ENCODE measurements around the gene CEP104. TPM values are rescaled to one million over a fixed set of nuclear protein-coding genes. Genes with fewer than 3 reads are reported as not detected.
A peak's percentile ranks its signal among the peaks of the same experiment; 100 is the strongest.

CEP104 gene
- total and polyA plus RNA-seq, 9 of the 15 experiments (the other 6 are each of a cell fraction or from before 2014, with no cell fraction given) = 11.2 to 63.4 (median 42.6) TPM

DNA sequence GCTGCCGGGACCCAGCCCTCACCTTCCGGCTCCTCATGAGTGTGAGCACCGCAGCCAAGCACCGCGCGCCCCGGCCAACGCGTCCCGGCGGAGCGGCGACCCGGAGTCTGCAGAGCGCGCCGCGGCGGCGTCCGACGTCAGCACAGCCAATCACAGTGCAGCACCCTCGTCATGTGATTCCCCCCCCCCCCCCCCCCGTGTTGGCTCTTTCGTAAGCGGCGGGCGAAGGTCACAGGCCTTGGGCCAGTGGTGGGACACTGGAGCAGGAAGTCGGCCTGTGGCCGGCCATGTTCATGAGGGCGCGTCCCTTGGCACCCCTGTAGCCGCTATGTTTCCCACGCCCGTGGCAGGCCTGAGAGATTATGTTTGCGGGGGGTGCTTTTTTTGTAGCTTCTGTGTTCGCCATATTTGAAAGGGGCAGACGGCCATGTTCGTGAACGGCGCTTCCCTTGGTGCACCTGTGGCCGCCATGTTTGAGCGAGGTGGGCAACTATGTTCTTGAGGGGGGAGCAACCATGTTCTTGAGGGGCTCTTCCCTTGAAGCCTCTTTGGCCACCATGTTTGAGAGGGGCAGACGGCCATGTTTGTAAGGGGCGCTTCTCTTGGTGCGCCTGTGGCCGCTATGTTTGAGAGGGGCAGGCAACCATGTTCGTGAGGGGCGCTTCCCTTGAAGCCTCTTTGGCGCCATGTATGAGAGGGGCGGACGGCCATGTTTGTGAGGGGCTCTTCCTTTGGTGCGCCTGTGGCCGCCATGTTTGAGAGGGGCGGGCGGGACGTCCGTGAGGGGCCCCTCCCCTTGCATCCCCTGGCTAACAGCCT, 43.3 kb upstream of the CEP104 start, which contains the start of gene C1orf174 (continued):
- TF ChIP-seq, protein P1, sequence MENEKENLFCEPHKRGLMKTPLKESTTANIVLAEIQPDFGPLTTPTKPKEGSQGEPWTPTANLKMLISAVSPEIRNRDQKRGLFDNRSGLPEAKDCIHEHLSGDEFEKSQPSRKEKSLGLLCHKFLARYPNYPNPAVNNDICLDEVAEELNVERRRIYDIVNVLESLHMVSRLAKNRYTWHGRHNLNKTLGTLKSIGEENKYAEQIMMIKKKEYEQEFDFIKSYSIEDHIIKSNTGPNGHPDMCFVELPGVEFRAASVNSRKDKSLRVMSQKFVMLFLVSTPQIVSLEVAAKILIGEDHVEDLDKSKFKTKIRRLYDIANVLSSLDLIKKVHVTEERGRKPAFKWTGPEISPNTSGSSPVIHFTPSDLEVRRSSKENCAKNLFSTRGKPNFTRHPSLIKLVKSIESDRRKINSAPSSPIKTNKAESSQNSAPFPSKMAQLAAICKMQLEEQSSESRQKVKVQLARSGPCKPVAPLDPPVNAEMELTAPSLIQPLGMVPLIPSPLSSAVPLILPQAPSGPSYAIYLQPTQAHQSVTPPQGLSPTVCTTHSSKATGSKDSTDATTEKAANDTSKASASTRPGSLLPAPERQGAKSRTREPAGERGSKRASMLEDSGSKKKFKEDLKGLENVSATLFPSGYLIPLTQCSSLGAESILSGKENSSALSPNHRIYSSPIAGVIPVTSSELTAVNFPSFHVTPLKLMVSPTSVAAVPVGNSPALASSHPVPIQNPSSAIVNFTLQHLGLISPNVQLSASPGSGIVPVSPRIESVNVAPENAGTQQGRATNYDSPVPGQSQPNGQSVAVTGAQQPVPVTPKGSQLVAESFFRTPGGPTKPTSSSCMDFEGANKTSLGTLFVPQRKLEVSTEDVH (IDR thresholded peaks at IDR 0.05; ENCODE audit: low read depth, partially characterized antibody) = peak; percentile 37
- TF ChIP-seq RAD51 (IDR thresholded peaks at IDR 0.05; ENCODE audit: borderline replicate concordance, low read depth) = peak; percentile 85
- no peak for TF ChIP-seq CREBBP (IDR thresholded peaks at IDR 0.05; ENCODE audit: low read depth, low read length)
- TF ChIP-seq CHD1 (IDR thresholded peaks at IDR 0.05; ENCODE audit: low read length) = peak; percentile 92
- TF ChIP-seq ELK1 (CRISPR knock-in tag; IDR thresholded peaks at IDR 0.05) = no peak
- peak; percentile 76; the same call in 1 of the 2 replicates for TF ChIP-seq BCL6 (CRISPR knock-in tag; IDR thresholded peaks at IDR 0.05)
- TF ChIP-seq SNIP1 (IDR thresholded peaks at IDR 0.05; ENCODE audit: low read depth) = no peak
- peak; percentile 77; the same call in 1 of the 2 replicates for TF ChIP-seq ZBTB9 (CRISPR knock-in tag; IDR thresholded peaks at IDR 0.05)
- TF ChIP-seq POLR2G (IDR thresholded peaks at IDR 0.05; ENCODE audit: low read depth, low read length) = peak; percentile 93
- peak; percentile 35; the same call in 1 of the 2 replicates for TF ChIP-seq TRIM28 (IDR thresholded peaks at IDR 0.05)
- peak; percentile 62 for TF ChIP-seq JUND (IDR thresholded peaks at IDR 0.05; ENCODE audit: borderline replicate concordance, low read depth, low read length)
- peak; percentile 80; the same call in 2 of the 3 replicates for TF ChIP-seq JUND (tag; IDR thresholded peaks at IDR 0.05; ENCODE audit: borderline replicate concordance, low read depth, low read length)
- TF ChIP-seq MAZ (CRISPR knock-in tag; conservative IDR thresholded peaks at IDR 0.05 in 1 of 2, IDR thresholded peaks at IDR 0.05 in 1 of 2) = 0 out of 4 replicates have a peak, but pooled peaks of 1 of the 2 experiments have one; percentile 23
- TF ChIP-seq TCF7 (IDR thresholded peaks at IDR 0.05; ENCODE audit: borderline replicate concordance) = no peak
- TF ChIP-seq, protein P2, sequence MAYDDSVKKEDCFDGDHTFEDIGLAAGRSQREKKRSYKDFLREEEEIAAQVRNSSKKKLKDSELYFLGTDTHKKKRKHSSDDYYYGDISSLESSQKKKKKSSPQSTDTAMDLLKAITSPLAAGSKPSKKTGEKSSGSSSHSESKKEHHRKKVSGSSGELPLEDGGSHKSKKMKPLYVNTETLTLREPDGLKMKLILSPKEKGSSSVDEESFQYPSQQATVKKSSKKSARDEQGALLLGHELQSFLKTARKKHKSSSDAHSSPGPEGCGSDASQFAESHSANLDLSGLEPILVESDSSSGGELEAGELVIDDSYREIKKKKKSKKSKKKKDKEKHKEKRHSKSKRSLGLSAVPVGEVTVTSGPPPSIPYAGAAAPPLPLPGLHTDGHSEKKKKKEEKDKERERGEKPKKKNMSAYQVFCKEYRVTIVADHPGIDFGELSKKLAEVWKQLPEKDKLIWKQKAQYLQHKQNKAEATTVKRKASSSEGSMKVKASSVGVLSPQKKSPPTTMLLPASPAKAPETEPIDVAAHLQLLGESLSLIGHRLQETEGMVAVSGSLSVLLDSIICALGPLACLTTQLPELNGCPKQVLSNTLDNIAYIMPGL (CRISPR knock-in tag; IDR thresholded peaks at IDR 0.05) = peak; percentile 9; the same call in 1 of the 2 replicates
- 0 out of 2 replicates have a peak, but pooled peaks have one; percentile 45 for TF ChIP-seq LCOR (CRISPR knock-in tag; IDR thresholded peaks at IDR 0.05)
- no peak for TF ChIP-seq NFE2L1 (tag; IDR thresholded peaks at IDR 0.05; ENCODE audit: borderline replicate concordance, low read depth)
- TF ChIP-seq ZC3H11A (IDR thresholded peaks at IDR 0.05; ENCODE audit: low read depth, low read length) = 0 out of 2 replicates have a peak, but pooled peaks have one; percentile 12
- TF ChIP-seq HDAC8 (tag; IDR thresholded peaks at IDR 0.05) = peak; percentile 92
- 0 out of 2 replicates have a peak, but pooled peaks have one; percentile 11 for TF ChIP-seq MTA3 (IDR thresholded peaks at IDR 0.05; ENCODE audit: borderline replicate concordance)
